ENCODE results near the gene BTN1A1.

GRCh38 chr6:26457264-26457805 lies 42.8 kb upstream of the BTN1A1 start:
- TF ChIP-seq POLR2A (IDR thresholded peaks at IDR 0.05) (no peak), CTCF (IDR thresholded peaks at IDR 0.05) (no peak)

All from upper lobe of left lung (tissue), 4 donors.